ENCODE results near the gene CHRNB1. TPM values are rescaled to one million over a fixed set of nuclear protein-coding genes. Genes with fewer than 3 reads are reported as not detected.
A peak's percentile ranks its signal among the peaks of the same experiment; 100 is the strongest.

CHRNB1 gene
- total RNA-seq, 3 donors from 2014 or later = 8.5 to 11.8 (median 11.7) TPM

- TF ChIP-seq, protein P1, sequence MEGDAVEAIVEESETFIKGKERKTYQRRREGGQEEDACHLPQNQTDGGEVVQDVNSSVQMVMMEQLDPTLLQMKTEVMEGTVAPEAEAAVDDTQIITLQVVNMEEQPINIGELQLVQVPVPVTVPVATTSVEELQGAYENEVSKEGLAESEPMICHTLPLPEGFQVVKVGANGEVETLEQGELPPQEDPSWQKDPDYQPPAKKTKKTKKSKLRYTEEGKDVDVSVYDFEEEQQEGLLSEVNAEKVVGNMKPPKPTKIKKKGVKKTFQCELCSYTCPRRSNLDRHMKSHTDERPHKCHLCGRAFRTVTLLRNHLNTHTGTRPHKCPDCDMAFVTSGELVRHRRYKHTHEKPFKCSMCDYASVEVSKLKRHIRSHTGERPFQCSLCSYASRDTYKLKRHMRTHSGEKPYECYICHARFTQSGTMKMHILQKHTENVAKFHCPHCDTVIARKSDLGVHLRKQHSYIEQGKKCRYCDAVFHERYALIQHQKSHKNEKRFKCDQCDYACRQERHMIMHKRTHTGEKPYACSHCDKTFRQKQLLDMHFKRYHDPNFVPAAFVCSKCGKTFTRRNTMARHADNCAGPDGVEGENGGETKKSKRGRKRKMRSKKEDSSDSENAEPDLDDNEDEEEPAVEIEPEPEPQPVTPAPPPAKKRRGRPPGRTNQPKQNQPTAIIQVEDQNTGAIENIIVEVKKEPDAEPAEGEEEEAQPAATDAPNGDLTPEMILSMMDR (IDR thresholded peaks at IDR 0.05) = peak in 1 of 3 donors; percentile 45
- TF ChIP-seq POLR2A (IDR thresholded peaks at IDR 0.05) = peak; percentile 100
- TF ChIP-seq POLR2AphosphoS5 (IDR thresholded peaks at IDR 0.05) = peak; percentile 100
- H3K4me1 ChIP-seq = peaks cover 12 to 23% of the 10 kb centered on the region in 2 donors
- peak within 1 kb of the TSS; percentile 99 for H3K27ac ChIP-seq
- intact Hi-C loops (cut with DNase I; ENCODE audit: low total_unique reads) = loop anchor here (10.0 kb wide), 1 partner anchor 49 kb away; the partner anchor contains the start of genes FGF11 and TMEM102
- no peaks in the 10 kb centered on the region for H3K36me3 ChIP-seq
- H3K9me3 ChIP-seq = no peaks in the 10 kb centered on the region
- no peaks in the 10 kb centered on the region for H3K27me3 ChIP-seq
- peak within 1 kb of the TSS; percentile 46 to 76 (median 68) for H3K4me3 ChIP-seq
- peak; percentile 98 to 99 for DNase-seq (ENCODE audit: low spot score in 2 of 2)
Observed at GRCh38 chr17:7484067-7484918, 39.4 kb downstream of the CHRNB1 start, which contains the start of gene POLR2A. Gene POLR2A (plus strand): TSS chr17:7484366.

- Histone ChIP-seq H3K4me1 (peaks cover 12 to 24% of the 10 kb centered on the region in 2 donors), H3K9me3 (no peaks in the 10 kb centered on the region), H3K4me3 (peak overlapping the region; percentile 46 to 76 (median 68)), H3K27me3 (no peaks in the 10 kb centered on the region), H3K36me3 (no peaks in the 10 kb centered on the region), H3K27ac (peak overlapping the region; percentile 99)
- no peak for DNase-seq (ENCODE audit: low spot score in 2 of 2)
- TF ChIP-seq, protein P1 (IDR thresholded peaks at IDR 0.05) = no peak
- TF ChIP-seq POLR2A (IDR thresholded peaks at IDR 0.05) = no peak
- no peak for TF ChIP-seq POLR2AphosphoS5 (IDR thresholded peaks at IDR 0.05)
- intact Hi-C loops (cut with DNase I; ENCODE audit: low total_unique reads) = loop anchor here (10.0 kb wide), 1 partner anchor 50 kb away; the partner anchor contains the start of genes FGF11 and TMEM102
Observed at GRCh38 chr17:7484919-7485377, 40.1 kb downstream of the CHRNB1 start.

- H3K4me1 ChIP-seq = peaks cover 12 to 24% of the 10 kb centered on the region in 2 donors
Observed at GRCh38 chr17:7486181-7486580, 41.3 kb downstream of the CHRNB1 start.

DNA sequence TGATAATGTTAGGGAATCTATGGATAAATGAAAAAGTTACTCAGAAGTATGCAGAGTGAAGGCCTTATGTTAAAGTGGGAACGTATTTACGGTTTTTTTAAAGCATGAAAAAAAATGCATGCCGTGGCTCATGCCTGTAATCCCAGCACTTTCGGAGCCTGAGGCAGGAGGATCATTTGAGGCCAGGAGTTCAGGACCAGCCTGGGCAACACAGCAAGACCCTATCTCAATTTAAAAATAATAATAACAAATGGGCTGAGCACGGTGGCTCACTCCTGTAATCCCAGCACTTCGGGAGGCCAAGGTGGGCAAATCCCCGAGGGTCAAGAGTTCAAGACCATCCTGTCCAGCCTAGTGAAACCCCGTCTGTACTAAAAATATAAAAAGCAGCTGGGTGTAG is 45.3 kb downstream of the CHRNB1 start:
- Histone ChIP-seq H3K27ac (no peak overlapping the region), H3K9me3 (no peaks in the 10 kb centered on the region), H3K27me3 (no peaks in the 10 kb centered on the region), H3K36me3 (no peaks in the 10 kb centered on the region), H3K4me3 (no peak overlapping the region), H3K4me1 (peaks cover 5 to 24% of the 10 kb centered on the region in 2 donors)
- DNase-seq (ENCODE audit: low spot score in 2 of 2) = no peak
- intact Hi-C loops (cut with DNase I; ENCODE audit: low total_unique reads) = no loop called here
- TF ChIP-seq, protein P1 (IDR thresholded peaks at IDR 0.05) = no peak
- TF ChIP-seq POLR2AphosphoS5 (IDR thresholded peaks at IDR 0.05) = no peak
- TF ChIP-seq POLR2A (IDR thresholded peaks at IDR 0.05) = no peak

More at GRCh38 chr17:7486181-7486580, 41.3 kb downstream of the CHRNB1 start:
- intact Hi-C loops (cut with DNase I; ENCODE audit: low total_unique reads) = loop anchor here (10.0 kb wide), 1 partner anchor 51 kb away; the partner anchor contains the start of genes FGF11 and TMEM102
- H3K27ac ChIP-seq = peak overlapping the region; percentile 50 to 60
- no peaks in the 10 kb centered on the region for H3K9me3 ChIP-seq
- no peaks in the 10 kb centered on the region for H3K27me3 ChIP-seq
- no peak for DNase-seq (ENCODE audit: low spot score in 2 of 2)
- H3K4me3 ChIP-seq = peak overlapping the region; percentile 46 to 76 (median 68)
- no peaks in the 10 kb centered on the region for H3K36me3 ChIP-seq
- TF ChIP-seq POLR2A (IDR thresholded peaks at IDR 0.05) = no peak
- TF ChIP-seq, protein P1 (IDR thresholded peaks at IDR 0.05) = no peak

- intact Hi-C loops (cut with DNase I; ENCODE audit: low total_unique reads) = no loop called here
Observed at GRCh38 chr17:7491583-7491982, 46.7 kb downstream of the CHRNB1 start.

More at GRCh38 chr17:7491583-7491982, 46.7 kb downstream of the CHRNB1 start:
- TF ChIP-seq, protein P1 (IDR thresholded peaks at IDR 0.05) = no peak
- TF ChIP-seq POLR2AphosphoS5 (IDR thresholded peaks at IDR 0.05) (no peak), POLR2A (IDR thresholded peaks at IDR 0.05) (no peak)
- no peaks in the 10 kb centered on the region for H3K36me3 ChIP-seq
- no peaks in the 10 kb centered on the region for H3K9me3 ChIP-seq
- H3K27ac ChIP-seq = no peak overlapping the region
- no peak for DNase-seq (ENCODE audit: low spot score in 2 of 2)
- no peaks in the 10 kb centered on the region for H3K27me3 ChIP-seq
- H3K4me1 ChIP-seq = peaks cover 5 to 16% of the 10 kb centered on the region in 2 donors
- no peak overlapping the region for H3K4me3 ChIP-seq
